ENCODE measurements around the gene LDHA.
A peak's percentile ranks its signal among the peaks of the same experiment; 100 is the strongest.

Gene LDHA

GRCh38 chr11:18390088-18390487, 4.3 kb upstream of the LDHA start:
- ATAC-seq (ENCODE audit: low read depth): no peak
- DNase-seq (ENCODE audit: low spot score): no peak
- Histone ChIP-seq H3K27ac (ENCODE audit: poor library complexity, severe bottlenecking) (no peak overlapping the region), H3K27me3 (ENCODE audit: insufficient read depth, poor library complexity, severe bottlenecking) (no peaks in the 10 kb centered on the region), H3K9me3 (ENCODE audit: severe bottlenecking) (no peaks in the 10 kb centered on the region), H3K36me3 (ENCODE audit: low read depth) (peaks cover 3% of the 10 kb centered on the region), H3K4me3 (ENCODE audit: severe bottlenecking) (no peak overlapping the region), H3K4me1 (ENCODE audit: insufficient read depth, poor library complexity, severe bottlenecking) (peaks cover 6% of the 10 kb centered on the region)
- no peak for TF ChIP-seq CTCF (IDR thresholded peaks at IDR 0.05; ENCODE audit: poor library complexity, severe bottlenecking)

GRCh38 chr11:18392434-18393321, 1.7 kb upstream of the LDHA start:
- H3K4me1 ChIP-seq (ENCODE audit: insufficient read depth, poor library complexity, severe bottlenecking): peaks cover 16% of the 10 kb centered on the region
- H3K4me3 ChIP-seq (ENCODE audit: severe bottlenecking): no peak overlapping the region
- DNase-seq (ENCODE audit: low spot score) (no peak), ATAC-seq (ENCODE audit: low read depth) (no peak)
- no peak for TF ChIP-seq CTCF (IDR thresholded peaks at IDR 0.05; ENCODE audit: poor library complexity, severe bottlenecking)
- H3K36me3 ChIP-seq (ENCODE audit: low read depth): peaks cover 25% of the 10 kb centered on the region
- peak overlapping the region; percentile 96 for H3K27ac ChIP-seq (ENCODE audit: poor library complexity, severe bottlenecking)
- no peaks in the 10 kb centered on the region for H3K9me3 ChIP-seq (ENCODE audit: severe bottlenecking)
- H3K27me3 ChIP-seq (ENCODE audit: insufficient read depth, poor library complexity, severe bottlenecking): no peaks in the 10 kb centered on the region

- H3K9me3 ChIP-seq (ENCODE audit: severe bottlenecking): no peaks in the 10 kb centered on the region
- H3K27ac ChIP-seq (ENCODE audit: poor library complexity, severe bottlenecking): peak overlapping the region; percentile 96
- peak; percentile 16; the same call in 2 of the 3 replicates for ATAC-seq (ENCODE audit: low read depth)
- peaks cover 34% of the 10 kb centered on the region for H3K36me3 ChIP-seq (ENCODE audit: low read depth)
- peak overlapping the region; percentile 75 for H3K4me3 ChIP-seq (ENCODE audit: severe bottlenecking)
- DNase-seq (ENCODE audit: low spot score): no peak
- TF ChIP-seq CTCF (IDR thresholded peaks at IDR 0.05; ENCODE audit: poor library complexity, severe bottlenecking): no peak
- H3K4me1 ChIP-seq (ENCODE audit: insufficient read depth, poor library complexity, severe bottlenecking): peaks cover 16% of the 10 kb centered on the region
- H3K27me3 ChIP-seq (ENCODE audit: insufficient read depth, poor library complexity, severe bottlenecking): no peaks in the 10 kb centered on the region
Measured at GRCh38 chr11:18393581-18394274, 635 bp upstream of the LDHA start.

- Histone ChIP-seq H3K27ac (ENCODE audit: poor library complexity, severe bottlenecking) (peak overlapping the region; percentile 96), H3K36me3 (ENCODE audit: low read depth) (peaks cover 48% of the 10 kb centered on the region), H3K4me1 (ENCODE audit: insufficient read depth, poor library complexity, severe bottlenecking) (peaks cover 16% of the 10 kb centered on the region), H3K9me3 (ENCODE audit: severe bottlenecking) (no peaks in the 10 kb centered on the region), H3K4me3 (ENCODE audit: severe bottlenecking) (peak overlapping the region; percentile 75), H3K27me3 (ENCODE audit: insufficient read depth, poor library complexity, severe bottlenecking) (no peaks in the 10 kb centered on the region)
- TF ChIP-seq CTCF (IDR thresholded peaks at IDR 0.05; ENCODE audit: poor library complexity, severe bottlenecking): no peak
- DNase-seq (ENCODE audit: low spot score) (no peak), ATAC-seq (ENCODE audit: low read depth) (no peak)
Measured at GRCh38 chr11:18394928-18395734, 768 bp downstream of the LDHA start.

Measured in RWPE2 (cell line).